HepG2 (cell line): ENCODE data around the gene RTCA. TPM values are rescaled to one million over a fixed set of nuclear protein-coding genes. Genes with fewer than 3 reads are reported as not detected.

ENCODE experiments used
- ARNT2 ChIP-seq: sonication (generic); formaldehyde crosslinking; IDR thresholded peaks from 2 replicates; pipeline ENCODE4 v1.8.0; 2022; ENCODE audit warnings: mild to moderate bottlenecking, low read depth, missing genetic modification reagents, moderate library complexity
- ASH2L ChIP-seq: fragments of 300-600, 200-600 bp; sonication (generic); IDR thresholded peaks from 2 replicates; pipeline ENCODE4 v1.7.0; 2017; ENCODE audit warnings: low read depth, mild to moderate bottlenecking, moderate library complexity, mixed read lengths, low read length; ENCODE audit not compliant: insufficient read length
- BRD4 ChIP-seq: sonication (generic); formaldehyde crosslinking; IDR thresholded peaks from 2 replicates; pipeline ENCODE4 v1.4.0; 2020; ENCODE audit warnings: missing genetic modification reagents
- CCDC6 ChIP-seq: sonication (generic); formaldehyde crosslinking; IDR thresholded peaks from 2 replicates; pipeline ENCODE4 v1.8.1; 2022; ENCODE audit warnings: mild to moderate bottlenecking, missing genetic modification reagents, moderate library complexity
- ELF1 ChIP-seq: sonication (generic); formaldehyde crosslinking; IDR thresholded peaks from 2 replicates; pipeline ENCODE4 v1.4.0; 2020; ENCODE audit warnings: missing genetic modification reagents
- FOXA1 ChIP-seq, 2 experiments: fragments of 450-650 bp in 1 of 2; sonication (generic) in 1 of 2; formaldehyde crosslinking in 1 of 2; IDR thresholded peaks; 2 replicates each; pipeline versions ENCODE4 v1.4.0 to v1.6.1; 2016 to 2020; ENCODE audit warnings: missing genetic modification reagents in 1 of 2
- FOXK1 ChIP-seq: sonication (generic); formaldehyde crosslinking; IDR thresholded peaks from 2 replicates; pipeline ENCODE4 v1.4.0; 2020; ENCODE audit warnings: low read depth, missing genetic modification reagents, borderline replicate concordance
- GTF2F1 ChIP-seq: fragments of 150-350 bp; IDR thresholded peaks from 2 replicates; pipeline ENCODE4 v1.6.1; 2014; ENCODE audit warnings: low read length
- HCFC1 ChIP-seq: fragments of 150-350 bp; IDR thresholded peaks from 2 replicates; pipeline ENCODE4 v1.6.1; 2014; ENCODE audit warnings: low read depth, low read length
- HHEX ChIP-seq: IDR thresholded peaks from 2 replicates; pipeline ENCODE4 v1.6.1; 2016; ENCODE audit warnings: control low read depth
- HNRNPH1 ChIP-seq: fragments of 200-400 bp; formaldehyde crosslinking; optimal IDR thresholded peaks from 2 replicates; pipeline ENCODE3; 2017; ENCODE audit warnings: mild to moderate bottlenecking, low read depth, low read length
- JARID2 ChIP-seq: sonication (generic); formaldehyde crosslinking; IDR thresholded peaks from 2 replicates; pipeline ENCODE4 v1.8.1; 2023; ENCODE audit warnings: missing genetic modification reagents, inconsistent platforms; ENCODE audit not compliant: insufficient replicate concordance
- MTA3 ChIP-seq: sonication (generic); formaldehyde crosslinking; IDR thresholded peaks from 2 replicates; pipeline ENCODE4 v1.4.0; 2020; ENCODE audit warnings: missing genetic modification reagents
- NFIB ChIP-seq: sonication (generic); formaldehyde crosslinking; IDR thresholded peaks from 2 replicates; pipeline ENCODE4 v1.9.0; 2021; ENCODE audit warnings: missing genetic modification reagents, mild to moderate bottlenecking, borderline replicate concordance
- NPAS2 ChIP-seq: sonication (generic); formaldehyde crosslinking; IDR thresholded peaks from 2 replicates; pipeline ENCODE4 v1.8.0; 2022; ENCODE audit warnings: mild to moderate bottlenecking, missing genetic modification reagents, borderline replicate concordance
- NR2F1 ChIP-seq, 2 experiments: fragments of 450-650 bp in 1 of 2; formaldehyde crosslinking in 1 of 2; IDR thresholded peaks; 2 replicates each; pipeline versions ENCODE4 v1.5.0 to v1.6.1; 2016 to 2020; ENCODE audit warnings: mild to moderate bottlenecking in 1 of 2, missing compliant biosample characterization in 1 of 2, missing genetic modification reagents in 1 of 2, moderate library complexity in 1 of 2
- PAF1 ChIP-seq: IDR thresholded peaks from 2 replicates; pipeline ENCODE4 v1.6.1; 2016; ENCODE audit warnings: missing genetic modification reagents, missing compliant biosample characterization
- PITX1 ChIP-seq: sonication (generic); formaldehyde crosslinking; IDR thresholded peaks from 2 replicates; pipeline ENCODE4 v1.5.1; 2020; ENCODE audit warnings: mild to moderate bottlenecking, missing genetic modification reagents
- RFXANK ChIP-seq: IDR thresholded peaks from 2 replicates; pipeline ENCODE4 v1.6.1; 2016
- RORA ChIP-seq: sonication (generic); formaldehyde crosslinking; IDR thresholded peaks from 2 replicates; pipeline ENCODE4 v1.5.0; 2020; ENCODE audit warnings: mild to moderate bottlenecking, missing genetic modification reagents, moderate library complexity
- STAT5B ChIP-seq: sonication (generic); formaldehyde crosslinking; IDR thresholded peaks from 2 replicates; pipeline ENCODE4 v1.4.0; 2020; ENCODE audit warnings: missing genetic modification reagents
- ZKSCAN8 ChIP-seq: IDR thresholded peaks from 2 replicates; pipeline ENCODE4 v1.6.1; 2016; ENCODE audit warnings: borderline replicate concordance, missing genetic modification reagents, missing compliant biosample characterization
- ZNF207 ChIP-seq: fragments of 450-650 bp; IDR thresholded peaks from 2 replicates; pipeline ENCODE4 v1.6.1; 2016; ENCODE audit warnings: antibody characterized with exemption, borderline replicate concordance
- ZNF354B ChIP-seq: sonication (generic); formaldehyde crosslinking; IDR thresholded peaks from 2 replicates; pipeline ENCODE4 v1.8.0; 2022; ENCODE audit warnings: mild to moderate bottlenecking, missing genetic modification reagents
- ZNF530 ChIP-seq: sonication (generic); formaldehyde crosslinking; IDR thresholded peaks from 2 replicates; pipeline ENCODE4 v1.5.0; 2020; ENCODE audit warnings: low read depth, mild to moderate bottlenecking, missing genetic modification reagents
- ZNF558 ChIP-seq: sonication (generic); formaldehyde crosslinking; IDR thresholded peaks from 2 replicates; pipeline ENCODE4 v1.9.0; 2022; ENCODE audit warnings: mild to moderate bottlenecking, missing genetic modification reagents, borderline replicate concordance
- ZNF7 ChIP-seq: IDR thresholded peaks from 2 replicates; pipeline ENCODE4 v1.6.1; 2016; ENCODE audit warnings: missing biosample characterization, missing genetic modification reagents
- polyA plus RNA-seq, 8 experiments: library from polyadenylated mRNA; depleted of rRNA in 3 of 8; stranded (reverse) in 7 of 8; unstranded in 1 of 8; fragments of >200 nt; fragmentation: Illumina TruSeq in 4 of 8; extraction: Trizol in 4 of 8; gene quantifications; 2 replicates each; pipeline versions ENCODE4 v1.2.1 to v1.2.3, GENCODE V29; 2011 to 2016; ENCODE audit warnings: low read depth in 4 of 8, missing spikeins in 1 of 8, mixed read lengths in 1 of 8; ENCODE audit not compliant: insufficient read depth in 1 of 8
- total RNA-seq, 5 experiments: library from RNA; depleted of rRNA; stranded (reverse); fragments of >200 nt; fragmentation: Illumina TruSeq; extraction: Trizol; gene quantifications; 2 replicates each; pipeline ENCODE4 v1.2.3, GENCODE V29; 2016; ENCODE audit warnings: low read depth in 1 of 5
- TF ChIP-seq, protein P1 (sequence below): sonication (generic); formaldehyde crosslinking; conservative IDR thresholded peaks from 2 replicates; pipeline ENCODE4 v1.4.0; 2020; ENCODE audit warnings: missing genetic modification reagents
- TF ChIP-seq, protein P2 (sequence below): sonication (generic); formaldehyde crosslinking; IDR thresholded peaks from 2 replicates; pipeline ENCODE4 v1.4.0; 2020; ENCODE audit warnings: missing genetic modification reagents, low read depth, mild to moderate bottlenecking, borderline replicate concordance
- TF ChIP-seq, protein P3 (sequence below): sonication (generic); formaldehyde crosslinking; IDR thresholded peaks from 2 replicates; pipeline ENCODE4 v1.9.0; 2021; ENCODE audit warnings: missing genetic modification reagents, mild to moderate bottlenecking, borderline replicate concordance

The RTCA gene
- total and polyA plus RNA-seq, 2 of the 13 experiments (the other 11 are each of a cell fraction or from before 2014, with no cell fraction given), result 22.7 to 31.0 TPM

DNA sequence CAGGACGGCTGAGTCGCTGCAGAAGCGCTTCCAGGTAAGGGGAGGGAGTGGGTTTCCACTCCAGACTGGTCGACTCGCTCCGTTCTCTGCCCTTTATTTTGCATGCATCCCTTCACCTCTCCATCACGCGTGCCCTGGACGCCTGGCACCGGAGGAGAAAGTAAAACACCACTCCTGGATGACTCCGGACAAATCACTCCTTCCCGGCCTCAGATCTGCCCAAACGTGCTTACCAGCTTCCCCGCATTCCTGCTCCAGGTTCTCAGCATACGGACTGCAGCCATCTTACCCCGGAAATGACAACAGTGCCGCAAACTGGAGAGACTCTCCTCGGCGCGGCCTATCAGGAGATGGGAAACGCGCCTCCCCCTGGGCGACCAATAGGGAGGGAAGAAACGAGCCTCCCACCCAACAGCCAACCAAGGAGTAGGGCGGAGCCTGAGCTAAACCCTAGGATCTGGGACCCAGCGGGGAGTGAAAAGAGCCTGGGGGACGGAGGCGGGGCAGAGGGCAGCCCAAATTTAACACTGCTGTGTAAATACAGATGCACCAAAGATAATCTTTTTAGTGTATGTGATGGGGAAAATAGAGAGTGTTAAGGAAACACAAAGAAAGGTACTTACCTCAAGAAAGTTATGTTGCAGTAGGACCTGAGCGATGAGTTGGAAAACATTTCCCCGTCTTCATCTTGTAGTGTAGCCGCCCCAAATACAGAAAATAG, 16.3 kb upstream of the RTCA start, which contains the start of gene DBT (continued):
- TF ChIP-seq ZNF530 (CRISPR knock-in tag) (no peak), NFIB (no peak), CCDC6 (CRISPR knock-in tag) (no peak), STAT5B (CRISPR knock-in tag) (no peak), FOXK1 (CRISPR knock-in tag) (peak; percentile 79; the same call in 1 of the 2 replicates), ASH2L (peak; percentile 76), HNRNPH1 (no peak), RFXANK (CRISPR knock-in tag) (no peak), MTA3 (CRISPR knock-in tag) (no peak), PAF1 (CRISPR knock-in tag) (no peak), ZNF558 (no peak), ELF1 (CRISPR knock-in tag) (peak; percentile 98), HHEX (no peak), PITX1 (CRISPR knock-in tag) (0 out of 2 replicates have a peak, but pooled peaks have one; percentile 16), FOXA1 (IDR thresholded peaks at IDR 0.05) (no peak), FOXA1 (CRISPR knock-in tag; IDR thresholded peaks at IDR 0.05) (0 out of 2 replicates have a peak, but pooled peaks have one; percentile 24), ZNF7 (CRISPR knock-in tag) (no peak), ZKSCAN8 (no peak), ZNF354B (no peak), ARNT2 (CRISPR knock-in tag) (no peak), NPAS2 (CRISPR knock-in tag) (no peak), GTF2F1 (no peak), RORA (CRISPR knock-in tag) (no peak), BRD4 (no peak), HCFC1 (no peak; the same call in 1 of the 2 replicates), JARID2 (no peak), ZNF207 (no peak), NR2F1 (CRISPR knock-in tag; IDR thresholded peaks at IDR 0.05) (no peak)
- TF ChIP-seq, protein P1, sequence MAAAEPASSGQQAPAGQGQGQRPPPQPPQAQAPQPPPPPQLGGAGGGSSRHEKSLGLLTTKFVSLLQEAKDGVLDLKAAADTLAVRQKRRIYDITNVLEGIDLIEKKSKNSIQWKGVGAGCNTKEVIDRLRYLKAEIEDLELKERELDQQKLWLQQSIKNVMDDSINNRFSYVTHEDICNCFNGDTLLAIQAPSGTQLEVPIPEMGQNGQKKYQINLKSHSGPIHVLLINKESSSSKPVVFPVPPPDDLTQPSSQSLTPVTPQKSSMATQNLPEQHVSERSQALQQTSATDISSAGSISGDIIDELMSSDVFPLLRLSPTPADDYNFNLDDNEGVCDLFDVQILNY, result 0 out of 2 replicates have a peak, but pooled peaks have one; percentile 32
- TF ChIP-seq, protein P2, sequence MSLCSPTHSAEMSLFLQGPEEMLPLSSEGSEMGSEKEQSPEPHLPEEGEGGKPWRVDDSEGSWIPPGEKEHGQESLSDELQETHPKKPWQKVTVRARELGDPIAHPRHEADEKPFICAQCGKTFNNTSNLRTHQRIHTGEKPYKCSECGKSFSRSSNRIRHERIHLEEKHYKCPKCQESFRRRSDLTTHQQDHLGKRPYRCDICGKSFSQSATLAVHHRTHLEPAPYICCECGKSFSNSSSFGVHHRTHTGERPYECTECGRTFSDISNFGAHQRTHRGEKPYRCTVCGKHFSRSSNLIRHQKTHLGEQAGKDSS (CRISPR knock-in tag), result peak; percentile 48; the same call in 1 of the 2 replicates
- TF ChIP-seq, protein P3, sequence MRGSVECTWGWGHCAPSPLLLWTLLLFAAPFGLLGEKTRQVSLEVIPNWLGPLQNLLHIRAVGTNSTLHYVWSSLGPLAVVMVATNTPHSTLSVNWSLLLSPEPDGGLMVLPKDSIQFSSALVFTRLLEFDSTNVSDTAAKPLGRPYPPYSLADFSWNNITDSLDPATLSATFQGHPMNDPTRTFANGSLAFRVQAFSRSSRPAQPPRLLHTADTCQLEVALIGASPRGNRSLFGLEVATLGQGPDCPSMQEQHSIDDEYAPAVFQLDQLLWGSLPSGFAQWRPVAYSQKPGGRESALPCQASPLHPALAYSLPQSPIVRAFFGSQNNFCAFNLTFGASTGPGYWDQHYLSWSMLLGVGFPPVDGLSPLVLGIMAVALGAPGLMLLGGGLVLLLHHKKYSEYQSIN (CRISPR knock-in tag), result no peak
